Middle frontal gyrus (tissue), 1 donor: ENCODE measurements around the gene IQCC.

Experiments used
- DNase-seq: peaks from one replicate; pipeline ENCODE4 v3.0.0-alpha.2; 2015; ENCODE audit warnings: low spot score; ENCODE audit errors: extremely low spot score

The IQCC gene

DNA sequence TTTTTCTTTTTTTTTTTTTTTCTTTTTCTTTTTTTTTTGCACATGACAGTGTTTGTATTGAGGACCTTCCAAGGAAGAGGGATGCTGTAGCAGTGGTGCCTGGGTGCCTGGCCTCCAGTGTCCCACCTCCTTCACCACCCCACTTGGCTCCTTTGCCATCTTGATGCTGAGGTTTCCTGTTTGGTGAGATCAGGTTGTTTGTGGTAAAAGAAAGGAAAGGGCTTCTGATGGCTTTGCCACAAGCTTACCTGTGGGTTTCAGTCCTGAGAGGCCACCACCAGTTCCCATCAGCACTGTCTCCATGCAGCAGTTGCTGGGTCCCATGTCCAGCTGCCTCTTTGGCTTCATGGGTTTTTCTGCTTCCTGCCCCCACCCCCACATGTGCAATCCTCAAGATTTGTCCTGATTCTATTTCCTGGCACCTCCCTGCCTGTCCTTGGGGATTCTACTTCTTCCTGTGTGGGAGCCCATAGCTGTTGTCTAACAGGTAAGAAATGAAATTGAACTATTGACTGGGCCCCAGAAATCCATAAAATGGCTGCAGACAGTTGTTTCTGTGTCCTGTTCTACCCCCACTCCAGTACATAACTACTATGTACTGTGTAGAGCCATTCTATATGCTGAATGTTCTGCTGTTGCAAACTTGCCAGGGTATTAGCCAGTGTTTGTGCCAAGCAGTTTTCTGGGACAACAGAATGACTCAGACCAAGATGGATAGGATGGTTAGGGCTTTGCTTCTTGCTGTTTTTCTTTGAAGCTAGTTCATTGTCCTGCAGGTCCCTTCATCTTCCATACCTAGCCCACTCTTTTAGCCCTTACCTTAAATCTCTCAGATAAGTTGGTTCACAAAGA, 9.3 kb upstream of the IQCC start:
- DNase-seq: no peak

DNA sequence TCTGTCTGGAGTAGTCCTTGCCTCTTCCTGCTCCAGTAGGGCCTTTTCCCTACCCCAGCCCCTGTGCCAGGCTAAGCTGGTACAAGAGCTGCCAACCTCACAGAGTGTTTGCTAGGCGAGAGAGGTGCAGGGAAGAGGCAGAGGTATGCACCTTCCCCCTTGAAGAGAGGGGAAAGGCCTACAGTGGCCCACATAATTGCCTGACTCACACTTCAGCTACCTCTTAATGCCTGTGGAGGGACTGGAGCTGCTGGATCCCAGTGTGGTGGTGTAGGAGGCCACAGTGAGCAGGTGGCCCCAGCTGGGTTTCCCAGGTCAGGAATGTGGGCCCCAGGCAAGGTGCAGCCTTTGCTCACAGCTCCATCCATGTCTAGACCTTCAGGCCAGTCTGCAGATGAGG, 8.4 kb upstream of the IQCC start:
- no peak for DNase-seq

DNA sequence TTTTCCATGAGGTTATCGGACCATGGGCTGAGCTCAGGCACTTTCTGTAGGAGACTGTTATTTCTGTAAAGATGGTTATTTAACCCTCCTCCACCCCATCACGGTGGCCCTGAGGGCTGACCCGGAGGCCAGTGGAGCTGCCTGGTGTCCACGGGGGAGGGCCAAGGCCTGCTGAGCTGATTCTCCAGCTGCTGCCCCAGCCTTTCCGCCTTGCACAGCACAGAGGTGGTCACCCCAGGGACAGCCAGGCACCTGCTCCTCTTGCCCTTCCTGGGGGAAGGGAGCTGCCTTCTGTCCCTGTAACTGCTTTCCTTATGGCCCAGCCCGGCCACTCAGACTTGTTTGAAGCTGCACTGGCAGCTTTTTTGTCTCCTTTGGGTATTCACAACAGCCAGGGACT, 7.6 kb upstream of the IQCC start:
- DNase-seq: no peak

DNA sequence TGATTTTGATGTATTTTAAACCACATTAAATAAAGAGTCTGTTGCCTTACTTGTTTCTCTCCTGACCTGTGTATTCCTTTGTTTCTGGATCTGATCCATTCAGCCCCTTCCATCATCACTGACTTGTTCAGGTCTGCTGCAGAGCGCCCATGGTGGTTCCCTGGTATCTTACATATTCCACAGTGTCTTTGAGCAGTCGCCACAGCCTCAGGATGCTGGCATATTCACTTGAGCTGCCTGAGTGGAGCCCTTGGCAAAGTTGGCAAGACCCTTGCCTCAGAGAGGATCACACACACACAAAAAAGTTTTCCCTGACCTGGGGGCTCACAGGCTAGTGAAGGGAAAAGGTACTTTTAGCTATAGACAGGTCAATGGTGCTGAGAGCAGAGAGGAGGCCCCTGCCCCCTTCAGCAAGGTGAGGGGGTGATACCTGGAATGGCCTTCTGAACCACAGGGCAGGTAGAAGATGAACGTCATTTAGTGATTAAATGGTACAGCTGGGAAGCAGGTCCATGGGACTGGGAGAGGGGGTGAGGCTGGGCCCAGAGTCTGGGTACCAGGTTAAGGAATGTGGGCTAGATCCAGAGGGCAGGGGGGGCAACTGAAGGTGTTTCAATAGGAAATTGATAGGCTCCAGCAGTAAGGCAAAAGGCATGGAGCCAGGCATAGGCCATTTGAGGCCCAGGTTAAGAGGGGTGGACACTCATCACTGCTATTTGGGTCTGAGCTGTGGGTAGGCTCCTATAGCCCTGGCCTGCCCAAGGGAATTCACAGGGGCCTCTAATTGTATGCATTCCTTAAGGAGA, 7.0 kb upstream of the IQCC start:
- DNase-seq: no peak

DNA sequence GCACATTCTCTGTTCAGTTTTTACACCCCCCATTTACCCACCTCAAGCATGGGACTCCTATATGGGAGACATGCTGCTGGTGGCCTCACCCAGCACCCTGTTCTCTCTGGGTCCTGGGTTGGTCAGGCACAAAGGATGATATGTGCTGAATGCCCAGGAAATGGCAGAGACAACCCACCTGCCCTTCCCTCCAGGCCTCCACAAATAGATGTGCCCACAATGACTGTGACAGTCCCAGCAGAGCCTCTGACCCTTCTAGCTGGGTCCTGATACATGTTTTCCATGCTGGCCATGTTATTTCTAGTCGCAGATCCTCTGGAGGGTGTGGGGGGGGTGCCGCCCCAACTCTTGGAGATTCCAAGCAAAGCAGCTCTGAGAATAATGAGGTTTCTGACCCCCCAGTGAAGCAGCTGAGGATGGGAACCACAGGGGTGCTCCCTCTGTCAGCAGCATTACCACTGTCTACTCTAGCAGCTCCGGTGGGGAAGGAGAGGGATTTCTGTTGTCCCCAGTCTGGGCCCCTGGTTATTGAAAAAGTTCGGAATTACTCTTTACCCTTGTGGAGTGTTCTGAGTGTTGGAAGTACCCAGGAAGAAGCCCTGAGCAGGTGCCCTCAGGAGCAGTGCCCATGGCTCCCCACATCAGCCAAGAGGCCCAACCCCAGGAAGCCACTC, 6.3 kb upstream of the IQCC start:
- no peak for DNase-seq

DNA sequence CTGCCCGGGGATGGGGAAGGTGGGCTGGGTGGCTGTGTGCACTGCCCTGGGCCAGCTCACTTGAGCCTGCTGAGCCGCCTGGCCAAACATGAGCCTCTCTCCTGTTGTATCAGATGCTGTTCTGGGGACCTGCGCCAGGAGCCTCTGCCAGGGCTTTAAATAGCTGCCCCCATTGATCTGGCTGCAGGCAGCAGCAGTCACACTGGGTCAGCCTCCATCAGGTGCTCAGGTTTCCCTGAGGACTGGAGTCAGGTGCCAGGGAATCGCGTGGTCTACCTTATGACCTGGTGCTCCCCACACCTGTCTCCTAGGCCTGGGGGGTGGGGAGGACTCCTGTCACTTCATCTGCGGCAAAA, 5.8 kb upstream of the IQCC start:
- DNase-seq: no peak

DNA sequence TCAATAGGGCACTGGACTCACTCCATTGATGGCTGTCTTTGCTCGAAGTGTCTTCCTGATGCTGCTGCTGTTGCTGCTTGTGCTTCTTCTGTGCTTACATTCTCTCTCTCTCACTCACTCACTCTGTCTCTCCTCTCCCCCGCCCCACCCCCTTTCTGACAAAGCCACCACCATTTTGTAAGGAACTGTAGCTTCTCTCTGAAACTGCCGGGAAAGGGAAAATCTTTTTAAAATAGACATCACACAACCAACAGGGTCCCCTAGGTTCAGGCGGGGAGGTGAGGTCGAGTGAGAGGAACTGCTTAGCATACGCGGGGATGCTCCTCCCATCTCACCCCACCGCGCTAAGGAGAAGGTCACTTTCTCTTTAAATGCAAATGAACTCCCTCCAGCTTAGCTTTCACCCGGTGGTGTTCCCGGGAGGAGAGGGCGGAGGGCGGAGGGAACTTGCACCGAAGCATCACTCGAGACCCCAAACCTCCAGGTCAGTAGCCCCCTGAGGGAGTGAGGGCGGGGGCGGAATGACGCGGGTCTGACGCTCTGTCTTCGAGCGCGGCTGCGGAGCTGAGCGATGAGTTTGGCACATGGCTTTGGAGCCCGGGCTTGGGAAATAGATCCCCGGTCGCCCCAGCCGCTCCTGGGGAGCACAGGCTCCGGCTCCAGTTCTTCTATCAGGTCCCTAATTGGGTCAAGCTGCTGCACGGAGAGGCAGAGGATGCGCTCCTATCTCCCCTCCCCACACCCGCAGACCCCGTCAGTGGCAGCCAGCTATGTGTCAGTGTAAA, 5.1 kb upstream of the IQCC start, which contains the start of gene CCDC28B:
TSS of gene CCDC28B (plus strand) at position 370 of the 785 bp plus-strand sequence. CDS start 1,341 bp downstream, outside the sequence.
- no peak for DNase-seq

DNA sequence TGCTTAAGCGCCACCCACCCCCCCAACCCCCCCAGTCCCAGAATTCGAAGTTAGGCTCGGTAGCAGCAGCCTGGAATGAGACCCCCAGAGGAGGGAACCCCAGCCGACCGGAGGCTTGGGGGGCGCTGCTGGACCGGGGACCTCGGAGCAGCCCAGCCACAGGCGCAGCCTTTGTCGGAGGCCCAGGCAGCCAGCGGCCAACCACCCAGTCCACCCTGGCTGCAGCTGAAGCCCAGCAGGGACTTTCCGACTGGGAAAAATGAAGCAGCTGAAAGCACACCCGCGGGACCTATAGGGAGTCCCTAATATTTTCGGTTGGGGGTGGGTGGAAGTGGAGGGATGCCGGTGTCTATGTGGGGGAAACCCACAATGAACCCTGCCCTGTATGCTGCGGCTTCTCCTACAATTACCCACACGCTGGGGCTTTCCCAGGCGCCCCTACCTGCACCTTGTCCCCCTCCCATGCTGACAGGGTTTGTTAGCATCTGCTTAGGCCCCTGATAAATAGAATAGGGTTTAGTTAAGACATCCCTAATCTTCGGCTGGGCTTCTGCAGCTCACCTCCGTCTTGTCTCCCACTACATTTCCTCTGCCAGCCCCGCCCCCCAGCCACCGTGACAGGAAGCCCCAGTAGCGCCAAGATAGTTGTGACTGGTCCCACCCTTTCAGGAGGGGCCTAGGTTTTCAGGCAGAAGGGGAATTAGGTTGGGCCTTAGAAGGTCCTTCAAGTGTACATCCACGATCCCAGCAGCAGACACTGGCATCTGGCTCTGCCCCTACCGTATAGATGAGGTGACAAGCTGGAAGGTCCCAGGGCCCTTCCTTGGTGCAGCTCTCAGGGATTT, 4.2 kb upstream of the IQCC start:
- no peak for DNase-seq

DNA sequence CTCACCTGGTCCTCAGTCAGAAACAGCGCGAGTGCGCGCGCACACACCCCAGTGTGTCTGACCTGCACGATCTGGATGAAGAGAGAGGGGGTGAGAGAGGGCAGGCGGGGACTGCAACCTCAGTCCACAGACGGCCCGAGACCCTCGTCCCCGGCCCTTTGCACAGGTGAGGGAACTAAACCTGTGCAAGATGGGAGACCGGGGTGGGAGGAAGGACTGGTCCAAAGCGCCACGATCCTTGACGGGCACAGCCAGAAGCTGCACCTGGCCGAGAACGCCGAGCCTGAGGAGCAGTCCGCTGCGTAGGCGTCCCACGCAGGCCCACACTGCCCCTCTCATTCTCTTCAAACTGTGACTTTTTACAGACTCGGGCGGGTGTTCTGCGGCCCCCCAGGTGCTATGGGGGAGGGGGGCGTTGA, 519 bp upstream of the IQCC start:
- no peak for DNase-seq

DNA sequence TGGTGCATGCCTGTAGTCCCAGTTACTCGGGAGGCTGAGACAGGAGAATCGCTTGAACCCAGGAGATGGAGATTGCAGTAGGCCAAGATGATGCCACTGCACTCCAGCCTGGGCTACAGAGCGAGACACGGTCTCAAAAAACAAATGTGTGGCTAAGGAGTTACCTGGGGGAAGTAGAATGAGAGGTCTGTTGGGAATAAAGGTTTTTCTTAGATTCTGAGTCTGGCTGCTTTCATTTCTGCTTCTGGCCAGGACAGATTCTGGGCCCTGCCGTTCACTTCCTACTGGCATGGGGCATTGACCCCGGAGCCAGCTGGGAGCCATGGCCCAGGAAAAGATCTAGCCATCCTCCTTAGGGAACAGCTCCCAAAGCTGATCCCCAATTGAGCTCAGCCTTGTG, 3.0 kb downstream of the IQCC start:
- DNase-seq: no peak

DNA sequence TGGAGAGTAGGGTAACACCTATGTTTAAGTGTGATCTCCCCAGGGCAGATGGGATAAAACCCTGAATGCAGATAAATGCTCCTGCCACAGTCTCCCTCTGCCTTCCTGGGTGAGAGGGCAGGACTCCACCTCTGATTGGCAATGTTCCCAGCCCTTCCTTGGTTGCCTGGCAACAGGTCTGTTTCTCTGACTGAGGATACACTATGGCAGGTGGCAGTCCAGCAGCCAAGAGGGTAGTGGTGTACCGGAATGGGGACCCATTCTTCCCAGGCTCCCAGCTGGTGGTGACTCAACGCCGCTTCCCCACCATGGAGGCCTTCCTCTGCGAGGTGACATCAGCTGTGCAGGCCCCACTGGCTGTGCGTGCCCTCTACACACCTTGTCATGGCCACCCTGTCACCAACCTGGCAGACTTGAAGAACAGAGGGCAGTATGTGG, 3.4 kb downstream of the IQCC start, which contains the start of gene DCDC2B:
TSS of gene DCDC2B (plus strand) at position 199 of the 438 bp plus-strand sequence. CDS start at position 204, 5 bp downstream.
- no peak for DNase-seq

DNA sequence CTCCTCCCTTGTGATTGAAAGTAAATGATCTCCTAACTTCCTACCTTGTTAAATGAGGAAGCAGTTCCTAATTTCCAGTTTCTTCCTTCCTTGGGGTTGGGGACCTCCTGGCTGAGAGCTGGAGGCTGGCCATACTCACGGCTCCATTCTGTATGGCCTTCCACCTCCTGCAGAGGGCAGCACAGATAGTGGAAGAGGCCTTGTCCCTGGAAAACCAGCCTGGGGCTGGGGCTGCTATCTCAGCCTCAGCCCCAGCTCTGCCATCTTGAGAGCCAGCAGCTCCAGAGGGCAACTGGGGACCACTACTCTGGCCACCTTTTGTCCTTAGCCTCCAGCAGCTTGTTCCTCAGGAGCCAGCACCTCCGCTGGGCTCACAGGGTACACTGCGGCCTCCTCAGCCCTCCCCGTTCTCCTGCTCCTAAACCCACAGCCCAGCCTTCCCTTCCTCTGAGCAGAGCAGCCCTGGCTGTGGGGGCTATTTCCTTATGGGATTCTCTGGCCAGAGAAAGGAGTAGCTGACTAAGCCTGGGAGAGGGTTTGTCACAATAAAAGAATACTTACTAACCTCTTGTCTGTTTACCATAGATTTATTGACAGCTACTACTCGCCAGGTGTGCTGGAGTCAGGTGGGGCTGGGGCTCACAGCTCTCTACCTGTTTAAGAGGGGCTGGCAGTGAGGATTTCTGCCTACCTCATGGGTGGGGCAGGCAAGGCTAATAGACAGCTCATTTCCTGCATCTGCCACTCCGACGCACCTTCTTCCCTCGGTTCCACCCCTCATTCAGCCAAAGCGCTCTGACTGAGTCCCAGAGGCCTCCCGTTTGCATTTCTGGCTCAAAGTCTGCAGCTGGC, 10.4 kb downstream of the IQCC start:
- no peak for DNase-seq

DNA sequence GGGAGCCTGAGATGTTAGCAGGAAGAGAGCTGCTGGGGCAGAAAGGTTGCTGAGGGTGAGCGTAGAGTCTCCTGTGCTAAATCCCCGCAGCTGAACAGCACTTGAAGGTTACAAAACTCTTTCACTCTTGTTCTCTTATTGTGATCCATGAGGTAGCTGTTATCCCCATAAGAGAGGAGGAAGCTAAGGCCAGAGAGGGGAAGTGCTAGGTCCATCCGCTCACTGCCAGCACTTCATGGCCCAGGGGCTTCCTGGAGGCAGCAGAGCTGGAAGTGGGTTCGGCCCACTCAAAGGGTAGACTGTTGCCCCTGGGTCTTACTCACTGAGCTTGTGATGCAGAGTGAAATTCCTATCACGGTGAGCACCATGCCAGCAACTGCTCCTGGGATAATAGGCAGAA, 11.1 kb downstream of the IQCC start:
- no peak for DNase-seq

DNA sequence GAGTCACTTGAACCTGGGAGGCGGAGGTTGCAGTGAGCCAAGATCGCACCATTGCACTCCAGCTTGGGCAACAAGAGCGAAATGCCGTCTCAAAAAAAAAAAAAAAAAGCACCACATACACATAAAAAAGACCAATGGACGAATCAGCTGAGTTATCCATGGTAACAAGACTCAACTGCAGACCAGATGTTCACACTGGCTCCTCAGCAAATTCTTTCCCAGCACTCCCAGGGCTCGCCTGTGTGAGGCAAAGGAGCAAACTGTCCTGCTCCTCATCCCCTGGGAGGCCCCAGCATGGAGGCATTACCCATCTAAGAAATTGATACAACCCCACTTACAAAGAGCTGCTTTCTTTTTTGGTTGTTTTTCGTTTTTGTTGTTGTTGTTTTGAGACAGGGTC, 13.6 kb downstream of the IQCC start:
- no peak for DNase-seq

DNA sequence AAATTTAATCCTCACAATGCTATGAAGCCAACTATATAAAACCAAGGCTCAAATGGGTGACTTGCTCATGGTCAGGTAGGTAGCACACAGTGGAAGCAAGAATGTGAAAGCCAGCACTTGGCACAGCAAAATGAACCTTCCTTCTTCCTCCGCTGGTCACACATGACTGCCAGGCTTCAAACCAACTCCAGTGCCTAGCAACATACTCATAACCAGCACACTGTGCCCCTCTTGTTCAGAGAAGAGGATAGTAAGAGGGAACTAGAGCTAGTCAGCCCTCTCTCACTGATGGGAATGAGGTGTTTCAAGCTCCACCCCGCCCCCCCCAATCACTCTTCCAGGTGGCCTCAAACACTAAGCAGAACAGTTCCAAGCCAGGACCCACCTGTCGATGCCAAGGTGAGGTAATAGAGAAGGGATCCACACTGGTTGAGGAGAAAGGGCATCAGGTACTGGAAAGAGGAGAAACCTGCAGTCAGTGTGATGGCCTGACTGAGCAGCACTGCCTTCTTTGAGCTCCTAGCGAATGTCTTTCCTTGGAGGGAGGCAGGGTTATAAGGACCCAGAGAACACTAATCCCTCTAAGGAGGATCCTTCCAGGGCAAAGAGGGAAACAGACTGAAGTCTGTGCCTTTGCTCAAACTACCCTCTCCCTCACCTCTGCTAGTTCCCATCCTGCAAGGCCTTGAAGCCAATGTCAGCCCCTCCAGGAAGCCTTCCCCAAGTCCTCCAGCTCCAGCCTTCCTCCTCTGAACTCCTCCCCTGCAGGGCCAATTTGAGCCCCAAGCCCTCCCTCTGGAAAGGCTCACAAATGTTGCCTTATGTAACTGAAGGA, 15.5 kb downstream of the IQCC start:
- DNase-seq: no peak

DNA sequence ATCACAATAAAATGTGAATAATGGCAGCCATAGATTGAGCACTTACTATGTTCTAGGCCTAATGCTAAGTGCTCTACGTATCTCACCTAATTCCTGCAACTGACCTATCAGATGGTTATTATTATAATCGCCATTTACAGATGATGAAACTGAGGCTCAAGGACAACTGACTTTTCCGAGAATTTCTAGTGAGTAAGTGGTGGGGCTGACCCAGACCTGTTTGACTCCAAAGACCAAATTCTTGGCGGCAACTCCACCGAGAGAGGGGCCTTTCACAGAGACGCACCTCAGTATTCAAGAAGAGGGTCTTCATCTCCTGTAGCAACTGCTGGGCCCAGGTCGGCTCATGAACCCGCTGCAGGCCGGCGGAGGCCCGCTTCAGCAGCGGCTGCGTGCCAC, 16.1 kb downstream of the IQCC start:
- DNase-seq: no peak

DNA sequence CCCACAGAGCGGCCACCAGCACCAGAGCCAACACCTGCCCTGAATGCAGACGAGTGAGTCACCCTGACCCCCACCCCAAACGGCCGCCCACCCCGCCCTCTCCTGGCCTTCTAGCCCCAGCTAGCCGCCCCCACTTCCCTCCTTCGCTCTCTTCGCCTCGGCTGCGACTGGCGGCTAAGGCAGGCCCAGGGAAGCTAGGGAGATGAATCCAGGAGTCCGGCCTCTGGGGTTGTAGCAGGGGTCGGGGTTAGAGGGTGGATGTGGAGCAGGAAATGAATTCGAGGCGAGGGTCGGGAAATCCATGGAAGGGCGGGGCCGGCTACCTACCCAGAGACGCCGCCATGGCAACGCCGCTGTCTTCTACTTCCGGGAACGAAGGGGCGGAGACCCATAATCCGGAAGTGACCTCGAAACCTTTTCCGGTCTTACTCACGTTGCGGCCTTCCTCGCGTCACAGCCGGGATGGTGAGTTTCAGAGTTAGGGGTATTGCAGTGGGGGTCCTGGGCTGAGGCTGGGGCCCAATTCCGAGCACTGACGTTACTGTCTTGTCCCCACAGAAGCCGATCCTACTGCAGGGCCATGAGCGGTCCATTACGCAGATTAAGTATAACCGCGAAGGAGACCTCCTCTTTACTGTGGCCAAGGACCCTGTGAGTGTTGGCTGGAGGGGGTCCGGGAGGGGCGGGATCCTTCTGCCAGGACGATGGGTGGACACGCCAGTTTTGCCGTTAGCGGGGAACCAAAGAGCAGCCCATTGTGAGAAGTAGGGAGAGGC, 16.7 kb downstream of the IQCC start, which contains the start of the genes EIF3I and TMEM234:
TSS of gene EIF3I (plus strand) at position 428 of the 776 bp plus-strand sequence. CDS start at position 463, 35 bp downstream.
TSS of gene TMEM234 (minus strand) at position 374 of the 776 bp plus-strand sequence. CDS start at position 343, 31 bp downstream.
- peak; percentile 87 for DNase-seq
